Measurements from ENCODE around the gene PERM1. TPM values are rescaled to one million over a fixed set of nuclear protein-coding genes. Genes with fewer than 3 reads are reported as not detected.
"Not testable (repeated sequence)": the region's sequence is repeated elsewhere in the genome, so short reads cannot be mapped to it uniquely, and the experiment has no call there.

The PERM1 gene
- total RNA-seq, 2 experiments from 2014 or later, result not detected

DNA sequence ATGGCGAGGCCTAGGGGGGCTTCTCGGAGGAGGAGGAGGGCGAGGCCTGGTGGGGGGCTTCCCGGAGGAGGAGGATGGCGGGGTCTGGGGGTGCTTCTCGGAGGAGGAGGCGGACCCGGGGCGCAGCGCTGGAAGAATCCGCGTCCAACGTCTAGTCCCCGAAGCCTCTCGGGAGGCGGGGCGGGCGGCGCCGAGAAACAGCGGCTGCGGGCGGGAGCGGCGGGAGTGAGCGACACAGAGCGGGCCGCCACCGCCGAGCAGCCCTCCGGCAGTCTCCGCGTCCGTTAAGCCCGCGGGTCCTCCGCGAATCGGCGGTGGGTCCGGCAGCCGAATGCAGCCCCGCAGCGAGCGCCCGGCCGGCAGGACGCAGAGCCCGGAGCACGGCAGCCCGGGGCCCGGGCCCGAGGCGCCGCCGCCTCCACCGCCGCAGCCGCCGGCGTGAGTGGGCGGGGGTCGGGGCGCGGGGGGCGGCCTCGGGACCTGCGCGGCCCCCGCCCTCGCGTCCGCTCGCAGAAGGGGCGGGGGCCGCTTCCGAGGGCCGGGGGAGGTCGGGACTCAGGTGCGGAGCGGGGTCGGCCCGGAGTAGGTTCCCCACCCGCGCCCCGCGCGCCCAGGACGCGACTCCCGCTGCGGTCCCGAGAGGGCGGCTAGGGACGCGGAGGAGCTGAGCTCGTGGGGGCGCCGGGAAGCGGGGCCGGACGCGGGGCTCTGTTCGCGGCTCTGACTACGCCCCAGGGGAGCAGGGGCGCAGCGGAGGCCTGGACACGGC lies 21.3 kb downstream of the PERM1 start, which contains the start of gene KLHL17:
TSS of gene KLHL17 (plus strand) at position 222 of the 769 bp plus-strand sequence. CDS start at position 332, 110 bp downstream.
- DNase-seq, result peak; percentile 88
- peaks cover 14% of the 10 kb centered on the region for H3K36me3 Mint-ChIP-seq
- H3K27ac Mint-ChIP-seq, result peak within 1 kb of the TSS; percentile 72
- H3K9me3 Mint-ChIP-seq, result no peaks in the 10 kb centered on the region
- peak within 1 kb of the TSS; percentile 99 for H3K4me3 Mint-ChIP-seq
- H3K27me3 Mint-ChIP-seq, result no peaks in the 10 kb centered on the region
- H3K4me1 Mint-ChIP-seq, result peaks cover 15% of the 10 kb centered on the region

DNA sequence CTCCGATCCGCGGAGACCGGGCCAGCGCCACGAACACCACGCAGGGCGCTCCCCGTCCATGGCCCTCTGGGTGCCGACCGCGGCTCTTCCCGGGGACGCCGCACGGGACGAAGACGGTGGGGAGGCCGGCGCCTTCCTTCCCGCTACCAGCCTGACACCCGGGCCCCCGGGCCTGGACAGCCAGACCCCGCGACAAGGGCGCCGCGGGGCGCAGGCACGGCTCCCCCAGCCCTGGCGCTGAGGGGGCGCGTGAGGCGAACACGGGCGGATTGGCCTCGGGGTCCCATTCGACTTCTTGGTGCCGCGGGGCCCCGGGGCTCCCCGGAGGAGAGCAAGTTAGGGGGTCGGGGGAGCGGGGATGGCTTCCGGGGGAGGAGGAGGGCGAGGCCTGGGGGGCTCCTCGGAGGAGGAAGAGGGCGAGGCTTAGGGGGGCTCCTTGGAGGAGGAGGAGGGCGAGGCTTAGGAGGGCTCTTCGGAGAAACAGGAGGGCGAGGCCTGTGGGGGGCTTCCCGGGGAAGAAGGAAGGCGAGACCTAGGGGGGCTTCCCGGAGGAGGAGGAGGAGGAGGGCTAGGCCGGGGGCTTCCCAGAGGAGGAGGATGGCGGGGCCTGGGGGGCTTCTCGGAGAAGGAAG lies 22.0 kb downstream of the PERM1 start:
- Mint-ChIP-seq H3K4me3 (peak overlapping the region; percentile 99), H3K27ac (peak overlapping the region; percentile 72), H3K4me1 (peaks cover 15% of the 10 kb centered on the region), H3K36me3 (peaks cover 19% of the 10 kb centered on the region), H3K27me3 (no peaks in the 10 kb centered on the region), H3K9me3 (no peaks in the 10 kb centered on the region)
- peak; percentile 29 for DNase-seq

DNA sequence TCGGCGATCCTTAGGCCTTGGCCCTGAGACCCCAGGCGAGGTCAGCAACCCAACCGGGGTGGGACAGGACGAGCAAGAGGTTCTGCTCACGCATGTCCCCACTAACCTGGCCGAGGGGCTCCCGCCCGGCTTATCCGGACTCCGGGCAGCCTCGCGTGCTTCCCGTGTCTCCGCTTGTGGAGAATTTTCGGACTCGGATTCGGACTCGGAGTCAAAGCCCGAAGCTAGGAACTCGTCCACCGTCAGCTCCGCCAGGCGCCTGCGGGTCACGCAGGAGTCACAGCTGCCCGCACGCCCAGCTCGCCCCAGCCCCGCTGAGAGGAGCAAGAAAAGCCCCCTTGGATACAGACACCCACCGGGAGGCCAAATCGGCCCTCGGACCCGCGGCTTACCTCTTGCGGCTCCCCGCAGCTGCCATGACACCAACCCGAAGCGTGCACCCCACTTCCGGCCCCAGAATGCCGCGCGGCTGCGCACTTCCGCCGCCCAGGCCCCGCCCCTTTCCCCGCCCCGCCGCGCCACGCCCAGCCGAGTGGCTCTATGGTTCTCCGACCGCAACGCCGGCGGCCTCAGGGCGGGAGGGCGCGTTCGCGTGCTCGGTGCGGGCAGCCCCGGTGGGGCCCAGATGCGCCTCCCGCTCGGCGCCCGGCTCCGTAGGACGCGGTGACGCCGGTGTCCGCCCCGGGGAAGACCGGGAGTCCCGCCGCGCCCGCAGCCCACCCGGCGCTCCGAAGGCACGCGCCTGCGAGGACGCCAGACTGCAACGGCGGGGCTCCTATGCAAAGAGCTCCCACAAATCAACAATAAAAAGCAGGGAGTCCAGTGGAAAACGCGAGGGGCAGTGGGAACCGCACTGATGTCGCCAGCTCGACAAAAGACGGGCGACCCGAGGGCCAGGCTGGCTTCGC lies 22.8 kb downstream of the PERM1 start, which contains the start of gene NOC2L:
TSS of gene NOC2L (minus strand) at position 434 of the 908 bp plus-strand sequence. CDS start at position 418, 16 bp downstream.
- Mint-ChIP-seq H3K27me3 (no peaks in the 10 kb centered on the region), H3K4me1 (peaks cover 15% of the 10 kb centered on the region)

DNA sequence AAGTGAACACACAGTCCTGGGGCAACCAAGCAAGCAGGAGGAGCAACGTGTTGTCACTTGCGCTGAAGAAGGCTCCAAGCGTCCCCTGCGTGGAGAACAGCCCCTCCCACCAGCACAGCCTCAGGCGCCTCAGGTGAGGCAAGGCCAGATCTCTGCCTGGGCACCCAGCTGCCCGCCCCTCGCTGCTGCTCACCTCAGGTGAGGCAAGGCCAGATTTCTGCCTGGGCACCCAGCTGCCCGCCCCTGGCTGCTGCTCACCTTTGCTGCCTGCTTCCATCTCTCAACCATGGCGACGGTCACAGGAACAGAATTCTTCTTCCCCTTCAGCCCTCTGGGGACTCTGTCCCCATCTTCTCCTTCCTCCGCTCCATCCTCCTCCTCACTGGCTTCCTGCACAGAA lies 25.3 kb downstream of the PERM1 start:
- DNase-seq, result no peak
- H3K36me3 Mint-ChIP-seq, result peaks cover 22% of the 10 kb centered on the region
- peaks cover 12% of the 10 kb centered on the region for H3K4me1 Mint-ChIP-seq
- H3K9me3 Mint-ChIP-seq, result no peaks in the 10 kb centered on the region
- H3K4me3 Mint-ChIP-seq, result no peak overlapping the region
- H3K27me3 Mint-ChIP-seq, result no peaks in the 10 kb centered on the region
- H3K27ac Mint-ChIP-seq, result no peak overlapping the region

More for the DNA sequence above, 22.8 kb downstream of the PERM1 start, which contains the start of gene NOC2L:
- no peaks in the 10 kb centered on the region for H3K9me3 Mint-ChIP-seq
- H3K27ac Mint-ChIP-seq, result peak within 1 kb of the TSS; percentile 84
- DNase-seq, result peak; percentile 94
- peaks cover 19% of the 10 kb centered on the region for H3K36me3 Mint-ChIP-seq
- H3K4me3 Mint-ChIP-seq, result peak within 1 kb of the TSS; percentile 99

DNA sequence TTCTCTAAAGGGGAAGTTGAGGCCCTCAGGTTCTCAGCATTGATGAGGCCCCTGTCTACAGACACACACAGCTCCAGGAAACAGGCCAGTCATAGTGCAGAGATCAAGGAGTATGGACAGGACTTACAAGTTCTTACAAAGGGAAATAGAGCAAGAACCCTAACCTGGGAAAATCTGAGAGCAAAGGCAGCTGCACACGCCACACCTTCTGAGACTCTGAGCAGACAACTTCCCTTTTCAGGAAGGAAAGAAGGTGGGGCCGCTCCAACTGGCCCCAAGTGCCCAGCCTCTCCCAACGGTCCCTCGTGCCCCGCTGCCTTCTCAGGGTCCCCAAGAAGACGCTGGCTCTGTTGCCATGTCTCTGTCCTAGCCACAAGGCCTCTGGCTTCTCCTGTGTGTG lies 26.4 kb downstream of the PERM1 start:
- H3K27ac Mint-ChIP-seq, result no peak overlapping the region
- H3K9me3 Mint-ChIP-seq, result no peaks in the 10 kb centered on the region
- DNase-seq, result no peak
- no peaks in the 10 kb centered on the region for H3K27me3 Mint-ChIP-seq
- peaks cover 32% of the 10 kb centered on the region for H3K36me3 Mint-ChIP-seq
- no peak overlapping the region for H3K4me3 Mint-ChIP-seq
- peaks cover 12% of the 10 kb centered on the region for H3K4me1 Mint-ChIP-seq

DNA sequence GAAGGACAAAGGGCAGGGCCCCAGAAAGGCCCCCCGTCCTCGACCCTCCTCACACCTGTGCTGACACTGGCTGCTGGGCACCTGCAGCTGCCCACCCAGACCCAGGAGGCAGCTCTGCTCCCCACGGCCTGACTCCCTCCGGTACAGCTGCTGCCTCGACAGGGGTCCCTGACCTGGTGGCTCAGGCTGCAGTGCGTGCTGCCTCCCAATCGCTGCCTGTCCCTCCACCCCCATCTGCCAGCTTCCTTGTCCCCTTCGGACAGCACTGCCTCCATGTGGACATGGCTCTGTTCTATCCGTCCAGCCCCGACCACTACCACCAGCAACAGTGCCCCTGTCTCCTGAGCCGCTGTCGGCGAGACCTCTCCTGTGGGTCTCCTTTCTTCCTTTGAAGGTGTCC lies 27.0 kb downstream of the PERM1 start:
- Mint-ChIP-seq H3K27ac (no peak overlapping the region), H3K27me3 (no peaks in the 10 kb centered on the region), H3K4me3 (no peak overlapping the region), H3K4me1 (peaks cover 12% of the 10 kb centered on the region), H3K9me3 (no peaks in the 10 kb centered on the region), H3K36me3 (peaks cover 36% of the 10 kb centered on the region)
- DNase-seq, result no peak

DNA sequence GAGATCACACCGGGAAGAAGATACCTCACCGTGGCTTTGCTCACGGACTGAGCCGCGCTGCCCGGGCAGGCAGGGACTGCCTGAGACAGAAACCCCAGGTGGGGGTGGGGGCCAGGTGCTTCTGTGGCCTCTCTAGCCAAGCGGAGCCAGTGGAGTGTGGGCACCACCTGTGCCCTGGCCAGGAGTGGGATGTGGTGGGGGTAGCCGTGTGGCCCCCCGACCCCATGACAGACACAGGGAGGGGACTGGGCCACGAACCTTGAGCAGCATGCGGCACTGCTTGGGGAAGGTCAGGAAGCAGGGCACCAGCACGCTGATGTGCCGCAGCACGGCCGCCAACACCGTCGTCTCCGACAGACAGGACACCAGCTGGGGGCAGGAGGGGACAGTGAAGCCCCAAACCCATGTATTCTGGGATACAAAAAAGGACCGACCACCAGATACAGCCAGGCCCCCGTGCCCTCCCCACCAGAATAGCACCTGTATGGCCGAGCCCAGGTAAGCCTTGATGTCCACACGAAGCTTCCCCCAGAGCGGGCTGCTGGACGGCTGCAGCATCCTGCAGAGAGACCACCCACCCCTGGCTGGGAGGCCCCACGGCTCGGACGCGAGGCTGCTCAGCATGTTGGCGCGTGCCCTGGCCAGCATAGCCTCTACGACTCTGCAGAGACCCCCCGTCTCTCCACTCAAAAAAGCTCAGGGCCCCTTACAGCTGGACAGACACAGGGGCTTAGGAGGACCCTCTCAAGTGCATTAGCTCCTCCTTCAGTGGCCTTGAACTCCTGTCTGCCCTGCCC lies 28.2 kb downstream of the PERM1 start:
- H3K4me3 Mint-ChIP-seq, result no peak overlapping the region
- no peak overlapping the region for H3K27ac Mint-ChIP-seq
- peaks cover 12% of the 10 kb centered on the region for H3K4me1 Mint-ChIP-seq
- H3K9me3 Mint-ChIP-seq, result no peaks in the 10 kb centered on the region
- DNase-seq, result no peak
- peaks cover 38% of the 10 kb centered on the region for H3K36me3 Mint-ChIP-seq
- no peaks in the 10 kb centered on the region for H3K27me3 Mint-ChIP-seq

- Mint-ChIP-seq H3K4me1 (peaks cover 5% of the 10 kb centered on the region), H3K4me3 (no peak overlapping the region), H3K9me3 (no peaks in the 10 kb centered on the region), H3K27ac (no peak overlapping the region), H3K27me3 (no peaks in the 10 kb centered on the region), H3K36me3 (peaks cover 32% of the 10 kb centered on the region)
- no peak for DNase-seq
Observed at GRCh38 chr1:952603-953002, 29.3 kb downstream of the PERM1 start.

DNA sequence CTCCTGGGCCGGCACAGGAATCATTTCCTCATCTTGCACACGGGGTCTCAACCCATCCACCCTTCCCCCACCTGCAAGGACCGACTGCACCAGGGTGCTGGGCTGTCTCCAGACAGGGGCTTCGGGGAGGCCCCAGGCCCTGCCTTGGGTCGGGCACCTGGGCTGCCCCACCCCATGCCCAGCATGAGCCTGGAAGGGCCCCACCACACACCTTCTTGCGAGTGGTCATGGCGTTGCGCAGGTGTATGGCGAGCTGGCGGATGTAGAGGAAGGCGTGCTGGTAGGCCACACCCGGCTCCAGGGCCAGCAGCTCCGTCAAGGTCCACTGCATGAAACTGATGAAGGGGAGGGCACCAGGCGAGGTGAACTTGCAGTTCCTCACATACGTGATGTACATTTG lies 29.7 kb downstream of the PERM1 start:
- Mint-ChIP-seq H3K36me3 (peaks cover 30% of the 10 kb centered on the region), H3K4me3 (no peak overlapping the region), H3K4me1 (peaks cover 3% of the 10 kb centered on the region), H3K27me3 (no peaks in the 10 kb centered on the region), H3K9me3 (no peaks in the 10 kb centered on the region), H3K27ac (no peak overlapping the region)
- DNase-seq, result no peak

DNA sequence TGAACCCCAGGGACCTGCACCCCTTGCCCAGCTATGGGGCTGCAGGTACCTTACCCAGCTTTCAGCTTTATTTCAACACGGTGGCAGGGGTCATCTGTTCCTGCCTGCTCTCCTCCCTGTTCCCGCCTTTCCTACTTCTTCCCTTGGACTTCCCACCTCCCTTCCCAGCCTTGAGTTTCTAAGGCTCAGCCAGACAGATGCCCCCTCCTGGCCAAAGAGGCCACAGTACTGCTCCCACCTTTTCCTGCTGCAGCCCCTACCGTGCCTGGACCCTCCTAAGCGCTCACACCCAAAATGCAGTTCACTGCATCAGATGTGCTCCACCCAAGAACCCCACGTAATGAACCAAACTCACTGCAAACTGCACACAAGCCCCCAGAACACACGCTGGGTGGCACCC lies 30.5 kb downstream of the PERM1 start:
- Mint-ChIP-seq H3K4me3 (no peak overlapping the region), H3K4me1 (no peaks in the 10 kb centered on the region), H3K27me3 (no peaks in the 10 kb centered on the region), H3K9me3 (no peaks in the 10 kb centered on the region), H3K27ac (no peak overlapping the region), H3K36me3 (peaks cover 32% of the 10 kb centered on the region)
- no peak for DNase-seq

DNA sequence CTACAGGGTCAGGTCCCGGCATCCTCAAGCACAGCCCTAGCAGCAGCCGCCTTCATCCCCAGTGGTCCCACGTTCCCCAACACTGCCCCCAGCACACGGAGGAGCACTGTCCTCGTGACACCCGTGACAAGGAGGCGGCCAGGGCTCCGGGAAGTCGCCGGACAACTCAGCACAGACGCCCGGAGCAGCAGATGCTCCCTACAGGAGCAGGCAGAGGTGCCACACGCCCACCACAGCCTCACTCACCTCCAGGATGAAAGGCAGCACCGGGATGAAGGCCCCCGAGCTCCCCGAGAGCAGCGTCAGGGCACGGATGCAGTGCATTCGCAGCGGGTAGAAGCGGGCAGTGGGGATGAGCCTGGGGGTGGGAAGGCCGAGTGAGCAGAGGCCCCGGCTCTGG lies 31.0 kb downstream of the PERM1 start:
- Mint-ChIP-seq H3K4me3 (no peak overlapping the region), H3K27ac (no peak overlapping the region), H3K4me1 (no peaks in the 10 kb centered on the region), H3K27me3 (no peaks in the 10 kb centered on the region), H3K9me3 (no peaks in the 10 kb centered on the region), H3K36me3 (peaks cover 34% of the 10 kb centered on the region)
- no peak for DNase-seq

- Mint-ChIP-seq H3K27me3 (no peaks in the 10 kb centered on the region), H3K4me3 (no peak overlapping the region), H3K4me1 (no peaks in the 10 kb centered on the region), H3K36me3 (peaks cover 36% of the 10 kb centered on the region), H3K27ac (no peak overlapping the region), H3K9me3 (no peaks in the 10 kb centered on the region)
- DNase-seq, result no peak
Observed at GRCh38 chr1:950268-950667, 31.6 kb downstream of the PERM1 start.

DNA sequence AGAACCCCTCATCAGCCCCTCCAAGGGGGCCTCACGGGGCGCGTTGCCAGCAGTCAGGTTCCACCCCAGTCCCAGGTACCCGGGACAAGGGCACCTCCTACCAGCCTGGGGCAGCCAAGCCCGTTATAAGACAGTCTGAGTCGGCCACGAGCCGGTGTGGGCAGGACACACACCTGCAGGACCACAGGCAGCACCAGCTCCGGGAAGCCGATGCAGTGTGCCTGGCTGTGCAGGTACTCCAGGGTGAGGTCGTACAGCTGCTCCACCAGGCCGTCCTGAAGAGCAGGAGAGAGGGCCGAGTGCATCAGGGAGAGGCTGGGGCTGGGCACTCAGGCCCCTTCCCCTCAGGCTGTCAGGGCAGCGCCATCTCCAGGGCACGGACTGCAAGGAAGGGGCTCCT lies 33.9 kb downstream of the PERM1 start:
- Mint-ChIP-seq H3K4me3 (no peak overlapping the region), H3K36me3 (peaks cover 35% of the 10 kb centered on the region), H3K4me1 (peaks cover 3% of the 10 kb centered on the region), H3K9me3 (no peaks in the 10 kb centered on the region), H3K27me3 (peaks cover 16% of the 10 kb centered on the region), H3K27ac (no peak overlapping the region)
- DNase-seq, result no peak

- not testable (repeated sequence) for DNase-seq, H3K27ac Mint-ChIP-seq, H3K9me3 Mint-ChIP-seq, H3K4me1 Mint-ChIP-seq, H3K4me3 Mint-ChIP-seq
- Mint-ChIP-seq H3K36me3 (peaks cover 33% of the 10 kb centered on the region), H3K27me3 (peaks cover 19% of the 10 kb centered on the region)
Observed at GRCh38 chr1:946811-947210, 35.1 kb downstream of the PERM1 start.
